Effector memory CD8-positive, alpha-beta T cell (primary cell): ENCODE results near the gene MAPK11.
"Not testable (repeated sequence)": the region's sequence is repeated elsewhere in the genome, so short reads cannot be mapped to it uniquely, and the experiment has no call there.

Source experiments
- ATAC-seq: fragments of 150-1000 bp; cut with Tn5 transposase; replicated peaks from 2 replicates; pipeline ENCODE4 v1.10.0; 2021; ENCODE audit warnings: mild to moderate bottlenecking, moderate library complexity
- DNase-seq, 3 experiments: peaks; one replicate each; pipeline ENCODE4 v3.0.0; 2021
- H3K27ac Mint-ChIP-seq, 2 donors: one replicate each; pipeline ENCODE4 v1.8.0; 2022; ENCODE audit warnings: mild to moderate bottlenecking in 2 of 2, mixed read lengths in 2 of 2, moderate library complexity in 2 of 2
- H3K27me3 Mint-ChIP-seq, 2 donors: one replicate each; pipeline ENCODE4 v1.8.0; 2022; ENCODE audit warnings: mixed read lengths in 2 of 2
- H3K36me3 Mint-ChIP-seq: one replicate; pipeline ENCODE4 v1.8.0; 2022; ENCODE audit warnings: mild to moderate bottlenecking, moderate library complexity, mixed read lengths; ENCODE audit not compliant: insufficient read depth
- H3K4me1 Mint-ChIP-seq, 2 donors: one replicate each; pipeline ENCODE4 v1.8.0; 2022; ENCODE audit warnings: low read depth in 2 of 2, mixed read lengths in 2 of 2
- H3K4me3 Mint-ChIP-seq, 2 donors: one replicate each; pipeline ENCODE4 v1.8.0; 2022; ENCODE audit warnings: mild to moderate bottlenecking in 2 of 2, mixed read lengths in 2 of 2, moderate library complexity in 2 of 2
- H3K9me3 Mint-ChIP-seq, 2 donors: one replicate each; pipeline ENCODE4 v1.8.0; 2022; ENCODE audit warnings: mixed read lengths in 2 of 2

Gene MAPK11

GRCh38 chr22:50274311-50274710, 4.1 kb upstream of the MAPK11 start:
- no peak overlapping the region for H3K4me3 Mint-ChIP-seq
- no peaks in the 10 kb centered on the region for H3K9me3 Mint-ChIP-seq
- H3K27ac Mint-ChIP-seq: no peak overlapping the region
- DNase-seq: peak in 2 of 3 experiments; percentile 27 to 28
- H3K4me1 Mint-ChIP-seq: peaks cover 8 to 13% of the 10 kb centered on the region in 2 donors
- peaks cover 12% of the 10 kb centered on the region for H3K36me3 Mint-ChIP-seq
- peaks cover 0 to 7% of the 10 kb centered on the region in 2 donors for H3K27me3 Mint-ChIP-seq
- no peak for ATAC-seq

GRCh38 chr22:50273781-50274180, 3.6 kb upstream of the MAPK11 start:
- Mint-ChIP-seq H3K36me3 (peaks cover 12% of the 10 kb centered on the region), H3K27ac (peak overlapping the region in 1 of 2 donors; percentile 33), H3K4me1 (peaks cover 8 to 13% of the 10 kb centered on the region in 2 donors)
- not testable (repeated sequence) for H3K9me3 Mint-ChIP-seq, H3K4me3 Mint-ChIP-seq, DNase-seq, ATAC-seq, H3K27me3 Mint-ChIP-seq

DNA sequence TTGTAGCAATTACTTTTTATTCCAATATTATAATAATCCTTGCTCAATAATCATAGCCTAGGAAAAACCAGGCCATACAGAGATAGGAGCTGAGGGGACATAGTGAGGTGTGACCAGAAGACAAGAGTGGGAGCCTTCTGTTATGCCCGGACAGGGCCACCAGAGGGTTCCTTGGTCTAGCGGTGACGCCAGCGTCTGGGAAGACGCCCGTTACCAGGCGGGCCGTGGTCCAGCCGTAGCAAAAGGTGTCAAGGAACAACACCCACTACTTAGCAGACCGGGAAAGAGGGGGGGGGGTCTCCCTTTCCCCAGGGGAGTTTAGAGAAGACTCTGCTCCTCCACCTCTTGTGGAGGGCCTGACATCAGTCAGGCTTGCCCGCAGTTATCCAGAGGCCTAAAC, 3.2 kb upstream of the MAPK11 start:
- H3K27ac Mint-ChIP-seq: peak overlapping the region in 1 of 2 donors; percentile 33
- H3K9me3 Mint-ChIP-seq, H3K4me3 Mint-ChIP-seq, H3K27me3 Mint-ChIP-seq, DNase-seq, ATAC-seq: not testable (repeated sequence)
- peaks cover 12% of the 10 kb centered on the region for H3K36me3 Mint-ChIP-seq
- H3K4me1 Mint-ChIP-seq: peaks cover 8 to 13% of the 10 kb centered on the region in 2 donors

GRCh38 chr22:50272044-50272802, 2.0 kb upstream of the MAPK11 start:
- ATAC-seq (no peak), DNase-seq (no peak)
- Mint-ChIP-seq H3K4me1 (peaks cover 8 to 13% of the 10 kb centered on the region in 2 donors), H3K9me3 (no peaks in the 10 kb centered on the region), H3K36me3 (peaks cover 12% of the 10 kb centered on the region), H3K27ac (no peak overlapping the region), H3K27me3 (peaks cover 0 to 7% of the 10 kb centered on the region in 2 donors), H3K4me3 (peak overlapping the region in 1 of 2 donors; percentile 40)

DNA sequence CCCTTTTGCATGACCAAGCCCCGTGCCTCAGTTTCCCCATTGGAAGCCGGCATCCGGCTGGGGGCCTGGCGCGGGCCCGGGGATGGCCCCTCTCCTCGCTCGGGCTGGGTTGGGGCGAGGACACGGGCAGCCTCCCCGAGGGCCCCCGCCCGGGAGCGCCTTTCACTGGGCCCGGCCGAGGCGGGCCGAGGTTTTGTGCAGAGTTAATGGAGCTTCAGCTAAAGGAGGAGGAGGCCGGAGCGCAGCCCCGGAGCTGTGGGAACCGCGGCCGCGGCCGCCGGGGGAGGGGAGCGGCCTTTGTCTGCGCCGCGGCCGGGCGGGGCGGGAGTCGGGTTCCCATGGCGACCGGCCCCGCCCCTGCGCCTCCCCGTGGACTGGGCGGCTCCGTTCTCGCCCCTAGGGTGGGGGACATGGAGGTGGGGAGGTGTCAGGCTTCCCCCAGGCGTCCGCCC, 1.4 kb upstream of the MAPK11 start:
- Mint-ChIP-seq H3K27me3 (peaks cover 0 to 7% of the 10 kb centered on the region in 2 donors), H3K4me1 (peaks cover 8 to 13% of the 10 kb centered on the region in 2 donors), H3K36me3 (peaks cover 10% of the 10 kb centered on the region), H3K4me3 (peak overlapping the region in 1 of 2 donors; percentile 74), H3K9me3 (no peaks in the 10 kb centered on the region), H3K27ac (no peak overlapping the region)
- ATAC-seq (peak; percentile 11), DNase-seq (peak; percentile 36 to 38 (median 37))

DNA sequence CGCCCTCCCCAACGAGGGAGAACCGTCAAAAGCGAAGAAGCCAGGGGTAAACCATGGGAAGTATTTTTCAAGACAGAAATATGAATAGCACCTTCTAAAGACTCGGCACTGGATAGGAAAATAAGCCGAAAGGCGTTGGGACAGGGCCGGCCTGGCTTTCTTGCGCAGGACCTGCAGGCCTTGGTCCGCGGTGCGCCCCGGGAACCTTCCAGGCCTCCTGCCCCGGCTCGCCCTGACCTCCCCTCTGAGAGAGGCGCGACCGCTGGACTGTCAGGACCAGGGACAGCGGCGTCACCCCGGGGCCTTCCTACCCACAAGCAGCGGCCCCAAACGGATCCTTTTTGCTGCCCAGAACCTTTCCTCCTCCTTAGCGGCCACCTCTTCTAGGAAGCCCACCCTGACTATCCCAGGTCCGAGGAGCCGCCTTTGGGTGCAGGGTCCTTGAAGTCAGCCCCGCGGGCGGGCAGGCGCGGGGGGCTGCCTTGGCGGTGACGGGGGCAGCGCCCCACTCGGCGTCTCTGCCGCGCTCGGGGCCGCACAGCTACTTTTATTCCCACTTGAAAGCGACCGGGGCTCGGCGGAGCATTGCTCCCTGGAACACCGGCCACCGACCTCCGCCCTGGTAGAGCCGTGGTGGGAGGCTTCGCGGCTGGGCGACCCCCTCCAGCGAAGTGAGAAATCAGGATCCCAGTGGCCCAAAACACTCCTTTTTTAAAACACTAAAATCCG, 650 bp upstream of the MAPK11 start:
- ATAC-seq (peak; percentile 70), DNase-seq (peak; percentile 69 to 74 (median 73))
- Mint-ChIP-seq H3K36me3 (peaks cover 7% of the 10 kb centered on the region), H3K9me3 (no peaks in the 10 kb centered on the region), H3K4me1 (peaks cover 8 to 13% of the 10 kb centered on the region in 2 donors), H3K27me3 (peaks cover 0 to 7% of the 10 kb centered on the region in 2 donors), H3K27ac (no peak overlapping the region), H3K4me3 (peak overlapping the region; percentile 74 to 79)

GRCh38 chr22:50269573-50269969, 609 bp downstream of the MAPK11 start:
- Mint-ChIP-seq H3K36me3 (no peaks in the 10 kb centered on the region), H3K27me3 (peaks cover 0 to 7% of the 10 kb centered on the region in 2 donors), H3K4me3 (peak overlapping the region; percentile 66 to 70), H3K4me1 (peaks cover 8 to 12% of the 10 kb centered on the region in 2 donors), H3K27ac (no peak overlapping the region), H3K9me3 (no peaks in the 10 kb centered on the region)
- no peak for DNase-seq
- ATAC-seq: no peak

DNA sequence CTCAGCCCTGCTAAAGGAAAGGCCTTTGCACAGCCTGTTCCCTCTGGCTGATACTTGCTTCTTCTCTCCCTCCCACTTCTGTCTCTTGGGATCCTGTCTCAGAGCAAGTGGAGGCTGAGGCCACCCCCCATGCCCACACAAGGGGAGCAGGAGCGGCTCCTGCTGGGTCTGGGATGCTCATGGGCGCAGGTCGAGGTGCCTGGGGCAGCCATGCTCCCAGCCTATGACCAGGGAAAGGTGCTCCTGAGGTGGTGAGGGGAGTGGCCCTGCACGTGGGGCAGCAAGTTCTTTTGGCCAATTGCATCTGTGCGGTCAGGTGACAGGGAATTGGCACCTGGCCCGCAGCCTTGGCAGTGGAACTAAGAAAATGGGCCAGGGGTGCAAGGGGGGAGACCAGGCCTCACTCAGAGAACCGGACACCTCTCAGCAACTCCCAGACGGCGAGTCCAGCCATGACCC, 1.5 kb downstream of the MAPK11 start:
- peak overlapping the region; percentile 32 to 66 for H3K4me3 Mint-ChIP-seq
- H3K36me3 Mint-ChIP-seq: no peaks in the 10 kb centered on the region
- H3K4me1 Mint-ChIP-seq: peaks cover 4 to 6% of the 10 kb centered on the region in 2 donors
- H3K9me3 Mint-ChIP-seq: no peaks in the 10 kb centered on the region
- DNase-seq (no peak), ATAC-seq (no peak)
- peaks cover 0 to under 1% of the 10 kb centered on the region in 2 donors for H3K27me3 Mint-ChIP-seq
- H3K27ac Mint-ChIP-seq: no peak overlapping the region

DNA sequence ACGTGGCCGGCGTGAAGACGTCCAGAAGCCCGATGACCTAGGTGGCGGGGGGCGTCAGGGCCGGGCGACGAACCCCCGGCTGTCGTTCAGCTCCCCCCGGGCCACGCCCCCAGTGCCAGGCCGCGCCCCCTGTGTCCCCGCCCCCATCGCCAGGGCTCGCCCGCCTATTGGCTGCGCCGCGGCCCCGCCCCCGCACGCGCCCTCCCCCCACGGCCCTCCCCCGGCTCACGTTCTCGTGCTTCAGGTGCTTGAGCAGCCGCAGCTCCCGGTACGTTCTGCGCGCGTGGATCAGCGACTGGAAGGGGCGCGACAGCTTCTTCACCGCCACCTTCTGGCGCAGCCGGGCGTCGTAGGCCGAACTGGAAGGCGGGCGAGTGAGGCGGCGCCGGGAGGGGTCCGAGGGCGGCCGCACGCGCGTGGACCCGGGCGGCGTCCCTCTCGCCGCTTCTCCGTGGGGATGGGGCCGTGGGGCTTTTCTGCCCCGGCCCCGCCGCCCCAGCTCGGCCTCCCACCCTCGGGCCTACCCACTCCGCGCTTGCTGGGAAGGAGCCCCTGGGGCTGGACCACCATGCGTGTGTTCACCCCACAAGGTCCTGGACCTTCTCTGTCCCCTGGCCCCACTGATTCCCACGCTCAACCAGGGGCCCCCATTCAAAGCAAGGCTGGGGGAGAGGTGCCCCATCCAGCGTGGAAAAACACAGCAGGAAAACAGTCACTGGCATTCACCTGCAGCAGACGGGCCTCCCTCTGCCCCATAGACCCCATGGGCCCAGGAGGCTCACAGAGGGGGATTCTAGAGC, 2.4 kb downstream of the MAPK11 start:
- Mint-ChIP-seq H3K9me3 (no peaks in the 10 kb centered on the region), H3K4me1 (peaks cover 4 to 6% of the 10 kb centered on the region in 2 donors), H3K36me3 (no peaks in the 10 kb centered on the region), H3K4me3 (no peak overlapping the region), H3K27me3 (peaks cover 6 to 8% of the 10 kb centered on the region in 2 donors), H3K27ac (no peak overlapping the region)
- no peak for ATAC-seq
- peak in 1 of 3 experiments; percentile 20 for DNase-seq

DNA sequence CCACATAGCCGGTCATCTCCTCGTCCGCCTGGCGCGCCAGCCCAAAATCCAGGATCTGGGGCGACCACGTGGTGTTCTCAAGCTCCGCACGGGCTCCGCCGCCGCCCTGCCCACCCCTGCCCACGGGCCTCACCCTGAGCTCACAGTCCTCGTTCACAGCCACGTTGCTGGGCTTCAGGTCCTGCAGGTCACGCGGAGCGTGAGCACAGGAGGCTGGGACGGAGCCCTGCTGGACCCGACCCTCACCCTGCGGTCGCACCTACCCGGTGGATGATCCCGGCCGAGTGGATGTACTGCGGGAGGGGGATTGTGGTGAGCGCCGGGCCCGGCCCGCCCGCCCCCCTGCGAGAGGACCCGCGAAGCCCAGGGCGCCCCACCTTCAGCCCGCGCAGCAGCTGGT, 3.2 kb downstream of the MAPK11 start:
- peaks cover 8 to 9% of the 10 kb centered on the region in 2 donors for H3K4me1 Mint-ChIP-seq
- DNase-seq (no peak), ATAC-seq (no peak)
- no peak overlapping the region for H3K27ac Mint-ChIP-seq
- no peaks in the 10 kb centered on the region for H3K9me3 Mint-ChIP-seq
- no peak overlapping the region for H3K4me3 Mint-ChIP-seq
- H3K27me3 Mint-ChIP-seq: peaks cover 14 to 16% of the 10 kb centered on the region in 2 donors
- H3K36me3 Mint-ChIP-seq: no peaks in the 10 kb centered on the region

- peaks cover 16 to 20% of the 10 kb centered on the region in 2 donors for H3K27me3 Mint-ChIP-seq
- DNase-seq: no peak
- peak overlapping the region in 1 of 2 donors; percentile 42 for H3K4me3 Mint-ChIP-seq
- no peak for ATAC-seq
- no peak overlapping the region for H3K27ac Mint-ChIP-seq
- no peaks in the 10 kb centered on the region for H3K36me3 Mint-ChIP-seq
- peaks cover 6 to 8% of the 10 kb centered on the region in 2 donors for H3K4me1 Mint-ChIP-seq
- no peaks in the 10 kb centered on the region for H3K9me3 Mint-ChIP-seq
Observed at GRCh38 chr22:50264946-50265669, 5.1 kb downstream of the MAPK11 start.

DNA sequence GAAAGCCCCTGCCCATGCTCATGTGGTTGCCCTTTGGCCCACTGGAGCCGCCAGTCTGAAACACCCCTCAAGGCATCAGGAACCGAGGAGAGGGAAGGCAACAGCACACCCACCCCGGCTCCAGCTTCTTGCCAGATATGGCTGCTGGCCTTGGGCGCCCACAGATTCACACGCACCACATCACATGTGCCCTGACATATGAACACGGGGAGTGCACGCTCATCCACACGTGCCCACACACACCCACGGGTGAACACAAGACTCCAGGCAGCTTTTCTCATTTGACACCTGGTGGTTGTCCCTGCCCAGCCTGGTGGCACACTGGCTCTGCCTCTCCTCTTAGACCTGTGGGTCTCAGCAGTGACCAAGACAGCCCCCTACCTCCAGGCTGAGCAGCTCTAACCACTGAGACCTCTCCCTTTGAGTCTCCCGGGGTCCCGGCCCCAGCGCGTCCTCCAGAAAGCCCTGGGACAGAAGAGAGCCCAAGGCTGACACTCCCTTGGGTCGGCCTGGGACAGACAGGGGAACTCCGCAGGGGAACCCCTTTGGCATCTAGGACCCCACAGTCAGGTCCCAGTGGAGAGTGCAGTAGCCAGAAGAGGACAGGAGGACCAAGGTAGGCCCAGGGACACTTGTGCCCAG, 6.0 kb downstream of the MAPK11 start:
- H3K27me3 Mint-ChIP-seq: peaks cover 16 to 25% of the 10 kb centered on the region in 2 donors
- ATAC-seq (no peak), DNase-seq (no peak)
- H3K27ac Mint-ChIP-seq: no peak overlapping the region
- peaks cover 6 to 8% of the 10 kb centered on the region in 2 donors for H3K4me1 Mint-ChIP-seq
- no peaks in the 10 kb centered on the region for H3K36me3 Mint-ChIP-seq
- no peak overlapping the region for H3K4me3 Mint-ChIP-seq
- no peaks in the 10 kb centered on the region for H3K9me3 Mint-ChIP-seq
